Stimulated activated memory B cell treated with anti-CD40 and anti-IgM and Interleukin-4, amounts not matched to agents 10 μg/mL and 1 μg/mL and 100 μg/mL, for 72 hours (primary cell): Measurements from ENCODE around the gene RALGAPB.
A peak's percentile ranks its signal among the peaks of the same experiment; 100 is the strongest.

Experiments used
- ATAC-seq: fragments of 150-1000 bp; cut with Tn5 transposase; 2 replicates; pipeline ENCODE4 v1.10.0; 2021
- H3K27ac Mint-ChIP-seq: one replicate; pipeline ENCODE4 v1.8.0; 2022; ENCODE audit warnings: mild to moderate bottlenecking, mixed read lengths
- H3K27me3 Mint-ChIP-seq: one replicate; pipeline ENCODE4 v1.8.0; 2022; ENCODE audit warnings: mixed read lengths
- H3K36me3 Mint-ChIP-seq: one replicate; pipeline ENCODE4 v1.8.0; 2022; ENCODE audit warnings: mixed read lengths
- H3K4me1 Mint-ChIP-seq: one replicate; pipeline ENCODE4 v1.8.0; 2022; ENCODE audit warnings: mixed read lengths
- H3K4me3 Mint-ChIP-seq: one replicate; pipeline ENCODE4 v1.8.0; 2022; ENCODE audit warnings: mild to moderate bottlenecking, moderate library complexity, mixed read lengths
- H3K9me3 Mint-ChIP-seq: one replicate; pipeline ENCODE4 v1.8.0; 2022; ENCODE audit warnings: mixed read lengths

The RALGAPB gene

GRCh38 chr20:38543014-38543906 lies 70.6 kb downstream of the RALGAPB start:
- no peak overlapping the region for H3K27ac Mint-ChIP-seq
- no peaks in the 10 kb centered on the region for H3K27me3 Mint-ChIP-seq
- peak; percentile 72 for ATAC-seq
- no peaks in the 10 kb centered on the region for H3K9me3 Mint-ChIP-seq
- H3K4me3 Mint-ChIP-seq = no peak overlapping the region
- H3K36me3 Mint-ChIP-seq = peaks cover 68% of the 10 kb centered on the region
- H3K4me1 Mint-ChIP-seq = peaks cover 5% of the 10 kb centered on the region

GRCh38 chr20:38545771-38546170 lies 73.1 kb downstream of the RALGAPB start:
- no peak for ATAC-seq
- Mint-ChIP-seq H3K27ac (no peak overlapping the region), H3K4me3 (no peak overlapping the region), H3K36me3 (peaks cover 57% of the 10 kb centered on the region), H3K27me3 (no peaks in the 10 kb centered on the region), H3K4me1 (peaks cover 5% of the 10 kb centered on the region), H3K9me3 (no peaks in the 10 kb centered on the region)

GRCh38 chr20:38547288-38548085 lies 74.8 kb downstream of the RALGAPB start:
- Mint-ChIP-seq H3K9me3 (no peaks in the 10 kb centered on the region), H3K27ac (no peak overlapping the region), H3K4me3 (no peak overlapping the region), H3K36me3 (peaks cover 40% of the 10 kb centered on the region), H3K4me1 (no peaks in the 10 kb centered on the region), H3K27me3 (no peaks in the 10 kb centered on the region)
- ATAC-seq = no peak

GRCh38 chr20:38548356-38549083 lies 75.9 kb downstream of the RALGAPB start:
- H3K36me3 Mint-ChIP-seq = peaks cover 32% of the 10 kb centered on the region
- H3K27me3 Mint-ChIP-seq = no peaks in the 10 kb centered on the region
- no peak overlapping the region for H3K4me3 Mint-ChIP-seq
- no peaks in the 10 kb centered on the region for H3K9me3 Mint-ChIP-seq
- H3K4me1 Mint-ChIP-seq = no peaks in the 10 kb centered on the region
- ATAC-seq = no peak
- H3K27ac Mint-ChIP-seq = no peak overlapping the region

GRCh38 chr20:38550274-38550673 lies 77.6 kb downstream of the RALGAPB start:
- Mint-ChIP-seq H3K4me1 (no peaks in the 10 kb centered on the region), H3K4me3 (no peak overlapping the region), H3K27ac (no peak overlapping the region), H3K9me3 (no peaks in the 10 kb centered on the region), H3K27me3 (no peaks in the 10 kb centered on the region), H3K36me3 (peaks cover 45% of the 10 kb centered on the region)
- ATAC-seq = no peak

- no peak for ATAC-seq
- Mint-ChIP-seq H3K36me3 (peaks cover 39% of the 10 kb centered on the region), H3K27ac (no peak overlapping the region), H3K9me3 (no peaks in the 10 kb centered on the region), H3K27me3 (no peaks in the 10 kb centered on the region), H3K4me3 (no peak overlapping the region), H3K4me1 (no peaks in the 10 kb centered on the region)
These were observed 78.5 kb downstream of the RALGAPB start for GRCh38 chr20:38551056-38551626.

- H3K4me1 Mint-ChIP-seq = no peaks in the 10 kb centered on the region
- H3K27ac Mint-ChIP-seq = no peak overlapping the region
- no peak overlapping the region for H3K4me3 Mint-ChIP-seq
- no peak for ATAC-seq
- no peaks in the 10 kb centered on the region for H3K9me3 Mint-ChIP-seq
- no peaks in the 10 kb centered on the region for H3K27me3 Mint-ChIP-seq
- peaks cover 46% of the 10 kb centered on the region for H3K36me3 Mint-ChIP-seq
These were observed 82.3 kb downstream of the RALGAPB start for GRCh38 chr20:38554986-38555385.

- no peak for ATAC-seq
- no peak overlapping the region for H3K4me3 Mint-ChIP-seq
- no peaks in the 10 kb centered on the region for H3K27me3 Mint-ChIP-seq
- H3K4me1 Mint-ChIP-seq = no peaks in the 10 kb centered on the region
- H3K36me3 Mint-ChIP-seq = peaks cover 50% of the 10 kb centered on the region
- no peak overlapping the region for H3K27ac Mint-ChIP-seq
- H3K9me3 Mint-ChIP-seq = no peaks in the 10 kb centered on the region
These were observed 82.8 kb downstream of the RALGAPB start for GRCh38 chr20:38555395-38555794.

GRCh38 chr20:38557174-38557573 lies 84.5 kb downstream of the RALGAPB start:
- Mint-ChIP-seq H3K9me3 (no peaks in the 10 kb centered on the region), H3K4me1 (no peaks in the 10 kb centered on the region), H3K27me3 (no peaks in the 10 kb centered on the region), H3K4me3 (no peak overlapping the region), H3K36me3 (peaks cover 52% of the 10 kb centered on the region), H3K27ac (no peak overlapping the region)
- ATAC-seq = no peak

- Mint-ChIP-seq H3K4me1 (no peaks in the 10 kb centered on the region), H3K27ac (no peak overlapping the region), H3K9me3 (no peaks in the 10 kb centered on the region), H3K4me3 (no peak overlapping the region), H3K27me3 (no peaks in the 10 kb centered on the region), H3K36me3 (peaks cover 60% of the 10 kb centered on the region)
- no peak for ATAC-seq
These were observed 86.1 kb downstream of the RALGAPB start for GRCh38 chr20:38558596-38559360.

- Mint-ChIP-seq H3K27me3 (no peaks in the 10 kb centered on the region), H3K36me3 (peaks cover 58% of the 10 kb centered on the region), H3K4me1 (no peaks in the 10 kb centered on the region), H3K27ac (no peak overlapping the region), H3K9me3 (no peaks in the 10 kb centered on the region), H3K4me3 (no peak overlapping the region)
- ATAC-seq = no peak
These were observed 87.1 kb downstream of the RALGAPB start for GRCh38 chr20:38559764-38560163.

GRCh38 chr20:38563802-38564431 lies 91.3 kb downstream of the RALGAPB start:
- Mint-ChIP-seq H3K36me3 (peaks cover 56% of the 10 kb centered on the region), H3K9me3 (no peaks in the 10 kb centered on the region), H3K4me1 (no peaks in the 10 kb centered on the region), H3K4me3 (no peak overlapping the region), H3K27ac (no peak overlapping the region), H3K27me3 (no peaks in the 10 kb centered on the region)
- ATAC-seq = no peak

GRCh38 chr20:38564680-38565079 lies 92.0 kb downstream of the RALGAPB start:
- Mint-ChIP-seq H3K4me1 (no peaks in the 10 kb centered on the region), H3K4me3 (no peak overlapping the region), H3K36me3 (peaks cover 53% of the 10 kb centered on the region), H3K9me3 (no peaks in the 10 kb centered on the region), H3K27me3 (no peaks in the 10 kb centered on the region), H3K27ac (no peak overlapping the region)
- no peak for ATAC-seq

GRCh38 chr20:38566036-38566598 lies 93.5 kb downstream of the RALGAPB start:
- H3K4me1 Mint-ChIP-seq = no peaks in the 10 kb centered on the region

More at GRCh38 chr20:38566036-38566598, 93.5 kb downstream of the RALGAPB start:
- peaks cover 49% of the 10 kb centered on the region for H3K36me3 Mint-ChIP-seq
- H3K4me3 Mint-ChIP-seq = no peak overlapping the region
- ATAC-seq = no peak
- no peaks in the 10 kb centered on the region for H3K9me3 Mint-ChIP-seq
- H3K27me3 Mint-ChIP-seq = no peaks in the 10 kb centered on the region
- H3K27ac Mint-ChIP-seq = no peak overlapping the region
